ENCODE measurements around the gene KCNN3.
A peak's percentile ranks its signal among the peaks of the same experiment; 100 is the strongest.

Gene KCNN3

GRCh38 chr1:154838988-154839387, 31.1 kb downstream of the KCNN3 start:
- DNase-seq, result no peak

- no peak for DNase-seq
These were observed 31.6 kb downstream of the KCNN3 start for GRCh38 chr1:154838461-154838860.

GRCh38 chr1:154837672-154838171, 32.4 kb downstream of the KCNN3 start:
- no peak for DNase-seq

GRCh38 chr1:154837034-154837671, 32.9 kb downstream of the KCNN3 start:
- DNase-seq, result no peak

GRCh38 chr1:154835531-154836324, 34.4 kb downstream of the KCNN3 start:
- DNase-seq, result no peak

GRCh38 chr1:154833841-154834240, 36.2 kb downstream of the KCNN3 start:
- no peak for DNase-seq

- no peak for DNase-seq
These were observed 36.9 kb downstream of the KCNN3 start for GRCh38 chr1:154833209-154833608.

- no peak for DNase-seq
These were observed 37.7 kb downstream of the KCNN3 start for GRCh38 chr1:154832384-154832783.

GRCh38 chr1:154831462-154831861, 38.6 kb downstream of the KCNN3 start:
- no peak for DNase-seq

- no peak for DNase-seq
These were observed 41.0 kb downstream of the KCNN3 start for GRCh38 chr1:154829062-154829461.

- DNase-seq, result no peak
These were observed 45.7 kb downstream of the KCNN3 start for GRCh38 chr1:154824179-154825000.

GRCh38 chr1:154822717-154823116, 47.4 kb downstream of the KCNN3 start:
- no peak for DNase-seq

GRCh38 chr1:154822233-154822632, 47.8 kb downstream of the KCNN3 start:
- no peak for DNase-seq

- no peak for DNase-seq
These were observed 49.0 kb downstream of the KCNN3 start for GRCh38 chr1:154821083-154821482.

- no peak for DNase-seq
These were observed 49.4 kb downstream of the KCNN3 start for GRCh38 chr1:154820646-154821045.

GRCh38 chr1:154819628-154820590, 50.2 kb downstream of the KCNN3 start:
- DNase-seq, result peak; percentile 0

- DNase-seq, result no peak
These were observed 51.2 kb downstream of the KCNN3 start for GRCh38 chr1:154818911-154819310.

- no peak for DNase-seq
These were observed 53.1 kb downstream of the KCNN3 start for GRCh38 chr1:154816937-154817336.

- no peak for DNase-seq
These were observed 53.7 kb downstream of the KCNN3 start for GRCh38 chr1:154816369-154816768.

GRCh38 chr1:154813846-154814505, 56.1 kb downstream of the KCNN3 start:
- no peak for DNase-seq

- peak; percentile 15 for DNase-seq
These were observed 56.7 kb downstream of the KCNN3 start for GRCh38 chr1:154813300-154813816.
